Measurements from ENCODE around the gene ABLIM2.

ABLIM2 gene

DNA sequence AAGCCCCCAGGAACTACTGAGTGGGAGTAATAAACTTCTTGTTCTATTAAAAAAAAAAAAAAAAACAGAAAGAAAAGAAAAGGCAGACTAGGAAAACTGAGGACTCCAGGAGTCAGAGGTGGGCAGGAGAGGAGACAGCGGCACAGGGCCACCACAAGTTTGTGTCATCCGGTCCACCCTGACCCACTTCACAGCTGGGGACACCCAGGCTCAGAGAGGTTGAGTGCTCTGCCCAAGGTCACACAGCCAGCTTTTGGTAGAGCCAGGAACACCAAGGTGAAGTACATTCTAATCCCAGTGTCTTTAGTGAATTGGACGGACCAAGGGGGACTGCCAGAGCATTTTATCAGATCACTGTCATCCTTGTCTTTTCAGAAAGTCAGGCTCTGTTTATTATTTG lies 16.4 kb upstream of the ABLIM2 start:
- DNase-seq (ENCODE audit: low read depth): no peak

DNA sequence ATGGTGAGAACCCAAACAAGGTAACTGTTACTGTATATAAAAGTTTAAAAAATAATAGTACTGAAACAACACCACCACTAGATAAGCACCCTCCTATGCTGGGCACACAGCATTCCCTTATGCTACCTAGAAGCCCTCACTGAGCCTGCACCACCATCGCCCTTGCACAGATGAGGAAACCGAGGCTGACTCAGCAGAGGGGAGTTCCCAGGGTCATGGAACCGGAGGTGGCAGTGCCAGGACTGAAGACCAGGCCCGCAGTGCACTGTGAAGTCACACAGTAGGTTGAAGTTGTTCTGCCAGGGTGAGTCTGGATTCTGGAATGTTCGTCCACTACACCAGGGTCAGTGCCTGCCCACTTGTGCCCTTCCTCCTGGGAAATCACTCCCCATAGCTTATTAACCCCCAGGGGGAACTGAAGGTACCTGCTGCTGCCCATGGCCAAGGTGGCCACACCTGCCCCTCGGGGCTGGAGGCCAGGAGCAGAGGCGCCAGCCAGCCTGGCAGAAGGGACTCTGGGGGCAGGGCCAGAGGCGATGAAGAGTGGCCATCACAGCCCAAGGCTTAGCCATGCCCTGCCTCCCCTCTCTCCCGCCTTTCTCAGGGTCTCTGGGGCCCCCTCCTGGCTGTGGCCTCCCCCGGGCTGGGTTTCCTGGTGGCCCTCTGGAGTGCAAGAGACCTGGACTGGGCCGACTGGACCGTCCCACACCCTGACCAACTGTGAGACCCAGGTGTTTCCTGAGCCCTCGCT lies 15.1 kb upstream of the ABLIM2 start:
- no peak for DNase-seq (ENCODE audit: low read depth)

DNA sequence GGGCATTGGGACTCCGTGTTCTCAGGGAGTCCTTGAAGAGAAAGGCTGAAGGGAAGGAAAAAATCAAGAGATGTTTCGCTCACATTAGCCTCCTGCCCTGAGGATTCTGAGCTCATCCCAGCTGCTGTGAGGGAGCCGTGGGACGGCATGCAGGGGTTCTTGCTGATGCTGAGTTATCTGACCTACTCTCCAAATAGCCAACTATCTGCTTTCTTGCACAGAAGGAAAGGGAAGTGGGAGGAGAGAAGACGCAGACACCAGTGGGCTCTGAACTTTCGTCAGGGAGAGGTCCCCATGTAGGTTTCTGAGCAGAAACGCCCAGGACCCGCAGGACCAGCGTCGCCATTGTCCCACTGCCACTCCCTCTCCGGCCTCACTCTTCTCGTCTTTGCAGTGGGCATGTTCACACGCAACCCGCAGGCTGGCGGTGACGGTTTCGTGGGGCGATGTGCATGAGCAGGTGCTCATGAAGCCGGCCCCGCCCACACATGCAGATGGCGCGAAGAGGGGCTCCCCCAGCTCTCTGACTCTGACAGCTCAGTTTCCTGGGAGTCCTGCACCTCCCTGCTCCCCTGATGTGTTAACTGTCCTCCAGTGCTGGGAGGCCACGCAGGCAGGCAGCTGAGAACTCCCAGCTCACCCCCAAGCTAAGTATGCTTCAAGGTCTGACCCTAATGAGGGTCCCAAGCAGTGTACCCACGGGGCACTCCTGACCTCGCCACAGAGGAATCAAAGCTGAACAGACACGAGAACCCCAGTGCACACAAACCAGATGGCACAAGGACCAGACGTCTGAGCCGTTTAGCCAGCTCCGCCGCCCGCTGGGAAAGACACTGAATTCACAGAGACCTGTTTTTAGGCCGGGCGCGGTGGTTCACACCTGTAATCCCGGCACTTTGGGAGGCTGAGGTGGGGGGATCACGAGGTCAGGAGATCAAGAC lies 13.6 kb upstream of the ABLIM2 start:
- DNase-seq (ENCODE audit: low read depth): no peak

DNA sequence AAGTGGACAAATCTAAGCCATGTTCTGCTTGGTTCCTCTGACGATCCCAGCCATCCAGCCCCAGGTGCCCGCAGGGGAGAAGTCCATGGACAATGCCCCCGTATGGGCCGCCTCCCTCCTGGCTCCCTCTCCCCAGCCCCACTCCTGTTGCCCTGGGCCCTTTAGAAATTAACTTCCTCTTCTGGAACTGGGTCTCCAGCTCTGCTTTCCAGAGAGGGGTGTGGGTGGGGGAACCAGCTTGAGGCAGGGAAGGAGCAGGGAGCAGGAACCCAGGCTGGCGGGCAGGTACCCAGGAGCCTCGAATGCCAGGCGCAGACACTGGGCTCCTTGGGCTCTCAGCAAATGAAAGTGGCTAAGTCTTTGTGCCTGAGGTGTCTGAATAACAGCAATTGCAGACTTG lies 12.7 kb upstream of the ABLIM2 start:
- DNase-seq (ENCODE audit: low read depth): no peak

DNA sequence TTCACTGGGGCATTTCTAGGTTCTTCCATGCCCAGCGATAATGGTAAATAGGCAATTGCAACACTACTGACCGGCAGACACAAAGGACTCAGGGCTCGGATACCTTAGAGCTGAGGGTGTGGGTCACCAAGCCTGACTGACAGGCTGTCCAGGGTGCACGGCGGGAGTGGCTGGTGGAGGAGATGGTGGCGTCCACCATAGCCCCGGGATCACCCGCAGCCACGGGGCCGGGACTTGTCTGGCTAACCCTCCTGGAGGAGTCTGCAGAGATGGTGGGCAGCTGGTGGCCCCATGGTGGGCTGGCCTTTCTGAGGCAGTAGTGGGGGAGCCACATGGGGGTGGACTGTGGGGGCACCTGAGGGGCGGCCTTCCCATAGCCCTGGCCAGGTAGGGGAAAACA lies 11.7 kb upstream of the ABLIM2 start:
- no peak for DNase-seq (ENCODE audit: low read depth)

DNA sequence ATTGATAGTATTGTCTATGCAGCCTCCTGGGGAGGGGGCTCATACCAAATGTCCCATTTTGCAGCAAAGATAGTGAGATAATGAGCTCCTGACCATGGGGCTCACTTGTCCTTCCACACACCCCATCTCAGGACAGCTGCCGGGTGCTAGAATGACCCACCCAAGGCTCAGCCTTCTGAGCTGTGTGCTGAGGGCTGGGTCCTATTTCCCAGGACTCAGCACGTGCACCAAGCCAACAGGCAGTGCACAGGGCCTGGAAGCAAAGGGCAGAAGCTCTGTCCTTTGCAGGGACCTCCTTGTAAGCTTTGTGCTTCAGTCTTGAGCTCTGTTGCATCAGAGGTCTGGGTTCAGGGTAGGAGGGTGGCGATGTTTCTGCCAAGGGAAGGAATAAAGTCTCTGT lies 11.2 kb upstream of the ABLIM2 start:
- no peak for DNase-seq (ENCODE audit: low read depth)

DNA sequence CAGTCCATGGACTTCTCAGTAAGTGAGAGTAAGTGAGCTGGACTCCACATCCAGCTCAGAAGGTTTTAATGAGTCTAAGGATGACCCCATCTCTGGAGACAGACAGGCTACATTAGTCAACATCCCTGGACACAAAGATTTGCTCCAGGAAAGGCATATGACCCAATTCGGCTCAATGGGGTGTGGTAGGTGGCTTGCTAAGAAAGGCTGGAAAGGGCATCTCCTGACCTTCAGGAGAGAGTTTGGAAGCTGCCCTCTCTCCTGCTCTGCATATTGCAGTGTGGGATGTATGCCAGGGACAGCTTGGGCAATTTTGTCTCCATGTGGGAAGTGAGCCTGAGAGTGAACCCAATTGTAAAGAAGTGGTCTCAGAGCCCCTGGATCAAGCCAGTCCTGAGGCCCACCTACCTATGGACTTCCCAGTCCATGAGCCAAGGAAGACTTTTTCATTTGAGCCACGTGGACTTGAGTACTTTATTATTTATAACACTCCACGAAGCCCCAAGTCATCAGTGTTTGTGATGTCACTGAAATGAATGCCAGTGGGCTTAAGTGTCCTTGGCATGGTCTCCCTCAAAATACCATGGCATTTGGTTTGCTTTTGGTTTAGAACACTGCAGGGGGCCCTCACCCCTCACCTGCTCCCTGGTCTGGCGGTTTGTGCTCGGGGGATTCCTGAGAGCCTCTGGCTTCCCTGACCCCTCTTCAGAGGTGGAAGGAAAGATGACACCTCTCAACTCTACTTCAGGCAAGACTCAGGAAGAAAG lies 10.4 kb upstream of the ABLIM2 start:
- no peak for DNase-seq (ENCODE audit: low read depth)

DNA sequence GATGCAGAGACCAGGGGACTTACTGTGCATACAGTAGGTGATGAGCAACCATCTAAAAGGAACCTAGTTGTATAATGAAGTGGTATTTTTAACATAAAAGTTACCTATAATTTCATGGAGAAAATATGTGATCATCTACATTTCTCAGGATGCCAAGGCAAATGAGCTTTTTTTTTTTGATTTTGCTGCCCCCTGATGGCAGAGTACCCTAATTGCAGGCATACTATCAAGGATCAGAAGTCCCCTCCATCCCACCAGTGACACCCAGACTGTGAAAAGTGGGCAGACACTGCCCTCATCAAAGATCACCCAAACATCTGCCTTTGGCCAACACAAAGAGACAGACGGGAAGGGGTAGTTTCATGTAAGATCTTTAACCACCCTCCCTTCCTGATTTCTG lies 9.6 kb upstream of the ABLIM2 start:
- DNase-seq (ENCODE audit: low read depth): no peak

DNA sequence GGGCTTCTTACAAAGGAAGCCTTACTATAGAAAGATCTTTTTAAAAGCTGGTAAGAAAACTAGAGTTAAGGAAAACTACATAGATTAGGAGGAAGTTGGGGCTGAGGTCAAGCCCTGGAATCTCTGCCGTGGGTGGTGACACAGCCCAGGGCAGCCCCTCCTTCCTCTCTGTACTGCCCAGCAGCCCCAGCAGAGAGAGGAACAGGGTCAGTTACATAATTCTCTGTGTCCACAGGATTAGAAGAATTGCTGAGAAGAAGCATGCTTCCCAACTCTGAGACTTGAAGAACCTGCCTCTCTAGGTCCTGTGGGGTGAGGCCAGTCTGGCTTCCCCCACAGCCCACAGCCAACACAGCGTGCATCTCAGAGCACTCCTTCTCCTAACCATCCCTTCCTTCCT lies 9.2 kb upstream of the ABLIM2 start:
- no peak for DNase-seq (ENCODE audit: low read depth)

DNA sequence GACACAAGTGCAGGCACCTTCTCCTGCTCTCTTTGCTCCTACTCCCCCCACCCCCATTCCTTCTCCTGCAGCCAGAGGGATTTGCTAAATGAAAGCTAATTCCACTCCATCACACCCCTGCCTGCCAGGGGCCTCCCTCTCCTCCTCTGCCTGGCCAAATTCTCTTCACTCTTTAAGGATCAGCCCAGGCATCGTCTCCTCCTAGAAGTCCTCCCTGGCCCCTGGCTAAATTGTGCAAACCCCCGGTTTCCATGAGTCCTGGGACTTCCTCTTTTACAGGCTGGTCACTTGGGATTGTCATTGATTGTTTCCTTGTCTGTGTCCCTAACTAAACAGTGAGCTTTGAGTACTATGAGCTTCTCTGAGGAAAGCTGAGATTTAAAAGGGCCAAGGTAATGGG lies 8.7 kb upstream of the ABLIM2 start:
- DNase-seq (ENCODE audit: low read depth): no peak

DNA sequence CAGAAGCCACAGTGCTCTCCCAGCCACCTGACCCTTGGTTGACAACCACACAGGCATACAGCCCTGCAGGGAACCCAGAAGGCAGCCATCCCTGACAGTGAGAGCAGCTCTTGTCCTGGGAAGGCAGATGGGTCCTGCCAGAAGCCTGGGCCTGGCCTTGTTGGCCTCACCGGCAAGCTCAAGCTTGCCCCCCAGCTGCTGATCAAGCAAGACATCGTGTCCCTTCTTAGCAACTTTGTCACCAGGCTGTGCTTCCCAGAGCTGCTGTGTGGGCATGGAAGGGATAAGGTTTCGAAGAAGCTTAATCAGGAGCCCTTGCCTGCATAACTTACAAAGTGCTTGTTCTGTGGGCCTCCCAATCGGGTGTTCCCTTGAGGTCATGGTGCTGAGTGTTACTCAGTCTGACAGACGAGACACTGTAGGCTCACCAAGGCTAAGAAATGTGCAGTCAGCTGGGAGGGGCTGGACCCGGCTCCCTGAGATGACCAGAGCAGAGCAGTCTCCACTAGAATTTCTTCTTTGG lies 6.8 kb upstream of the ABLIM2 start:
- no peak for DNase-seq (ENCODE audit: low read depth)

DNA sequence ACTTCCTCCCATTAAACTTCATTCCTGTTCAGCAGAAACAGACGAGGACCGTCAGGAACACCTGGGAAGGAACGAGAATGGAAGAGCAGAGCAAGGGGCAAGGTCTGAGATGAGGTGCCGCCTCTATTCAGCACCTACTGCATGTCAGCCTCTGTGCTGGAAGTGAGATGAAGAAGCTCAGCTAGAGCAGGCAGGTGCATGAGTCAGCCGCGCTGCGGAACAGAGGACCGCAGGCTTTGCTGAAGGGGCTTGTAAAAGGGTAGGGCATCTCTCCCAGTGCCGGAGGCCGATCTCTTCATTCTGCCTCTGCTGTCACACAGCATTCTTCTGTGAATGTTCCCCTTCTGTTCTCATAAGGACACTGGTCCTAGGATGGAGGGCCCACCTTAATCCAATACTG lies 6.1 kb upstream of the ABLIM2 start:
- no peak for DNase-seq (ENCODE audit: low read depth)

DNA sequence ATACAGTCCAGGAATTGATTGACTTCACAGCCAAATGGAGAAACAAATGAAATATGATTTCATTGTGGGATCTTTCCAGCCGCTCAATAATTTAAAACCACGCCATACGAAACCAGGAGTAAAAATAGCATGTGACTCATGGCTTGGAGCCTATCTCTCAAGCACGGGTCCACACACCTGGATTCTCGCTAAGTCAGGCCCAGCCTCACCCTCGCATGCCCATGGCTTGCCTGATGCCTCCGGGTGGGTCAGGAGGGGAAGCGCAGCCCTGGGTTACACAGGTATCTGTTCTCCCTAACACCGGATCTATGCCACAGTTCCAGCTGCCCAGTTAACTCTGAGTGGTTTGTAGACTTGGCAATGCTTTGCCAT lies 5.6 kb upstream of the ABLIM2 start:
- DNase-seq (ENCODE audit: low read depth): no peak

DNA sequence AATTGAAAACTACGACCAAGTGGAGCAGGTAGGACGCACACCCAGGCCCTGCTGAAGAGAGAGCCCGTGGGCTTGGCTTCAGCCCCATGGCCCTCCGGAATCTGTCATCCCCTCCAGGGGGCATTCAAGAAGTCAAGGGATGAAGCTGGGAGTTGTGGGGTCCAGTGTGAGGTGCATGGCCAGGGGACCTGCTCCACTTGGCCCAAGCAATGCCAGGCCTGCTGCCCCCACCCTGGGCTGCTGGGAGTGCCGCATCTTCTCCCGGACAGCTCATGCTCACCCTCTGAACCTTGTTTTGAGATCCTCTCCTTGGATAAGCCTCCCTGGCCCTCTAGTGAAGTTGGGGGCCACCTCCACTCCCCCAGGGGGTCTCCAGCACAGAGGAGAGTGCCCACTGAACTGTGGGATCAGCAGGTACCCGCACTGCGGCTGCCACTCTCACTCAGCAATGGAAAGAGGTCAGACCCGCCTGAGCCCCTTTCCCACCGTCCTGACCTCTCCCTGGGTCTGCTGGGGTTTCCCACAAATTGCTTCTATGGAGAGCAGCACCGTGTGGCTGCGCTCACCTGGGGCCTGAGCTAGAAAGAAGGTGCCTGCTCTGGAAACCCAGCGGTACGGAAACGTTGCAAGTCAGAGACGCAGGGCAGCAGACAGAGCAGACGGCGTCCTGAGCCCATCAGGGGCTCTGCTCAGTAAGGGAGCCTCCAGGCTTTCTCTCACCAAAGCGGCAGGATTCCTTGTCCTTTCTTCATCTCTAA lies 5.0 kb upstream of the ABLIM2 start:
- no peak for DNase-seq (ENCODE audit: low read depth)

DNA sequence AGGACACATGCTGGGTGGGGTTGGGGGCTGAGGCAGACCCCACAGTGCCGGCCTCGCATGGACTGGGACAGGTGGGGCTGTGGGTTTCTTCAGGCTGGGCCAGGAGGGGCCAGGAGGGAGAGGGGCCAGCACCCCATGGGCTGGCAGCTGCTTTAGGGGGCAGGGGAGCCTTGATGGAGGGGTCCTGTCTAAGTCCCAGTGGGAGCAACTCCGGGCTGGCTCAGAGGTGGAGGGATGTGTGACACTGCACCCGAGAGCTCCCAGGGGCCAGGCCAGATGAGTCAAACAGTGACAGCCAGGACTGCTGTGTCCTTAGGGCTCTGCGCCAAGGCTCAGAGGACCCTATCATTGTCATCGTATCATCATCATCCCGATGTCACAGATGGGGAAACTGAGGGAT lies 4.4 kb upstream of the ABLIM2 start:
- DNase-seq (ENCODE audit: low read depth): no peak

DNA sequence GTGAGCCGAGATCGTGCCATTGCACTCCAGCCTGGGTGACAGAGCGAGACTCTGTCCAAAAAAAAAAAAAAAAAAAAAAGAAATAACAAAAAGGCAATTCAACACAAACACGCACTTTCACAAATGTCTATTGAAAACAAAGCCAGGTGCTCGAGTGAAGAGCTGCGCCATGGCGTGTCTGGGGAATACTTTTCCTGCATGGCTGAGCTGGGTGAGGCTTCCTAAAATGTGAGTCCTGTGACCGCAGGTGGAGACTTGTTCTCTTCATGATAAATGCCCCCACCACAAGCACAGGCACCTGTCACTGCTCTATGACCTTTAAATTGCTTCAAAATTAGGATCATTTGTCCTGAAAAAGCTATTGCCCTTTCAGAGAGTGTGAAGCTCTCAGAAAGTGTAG lies 4.0 kb upstream of the ABLIM2 start:
- DNase-seq (ENCODE audit: low read depth): no peak

DNA sequence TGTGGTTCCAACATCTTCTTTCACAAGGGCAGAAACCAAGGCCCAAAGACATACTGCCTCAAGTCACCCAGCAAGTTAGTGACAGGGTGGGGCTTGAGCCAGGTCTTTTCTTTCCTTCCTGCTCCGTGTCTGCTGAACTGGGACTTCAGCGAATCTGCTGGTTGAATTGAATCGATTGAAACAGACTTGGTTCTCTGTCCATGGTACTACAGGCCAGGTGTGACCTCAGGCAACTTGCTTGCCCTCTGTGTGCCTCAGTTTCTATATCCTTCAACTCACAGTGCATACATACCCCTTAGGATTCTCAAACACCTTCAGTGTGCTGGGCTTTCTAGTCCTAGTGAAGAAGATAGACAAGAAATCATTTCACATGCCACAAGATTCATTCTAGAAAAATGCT lies 2.0 kb upstream of the ABLIM2 start:
- DNase-seq (ENCODE audit: low read depth): no peak

DNA sequence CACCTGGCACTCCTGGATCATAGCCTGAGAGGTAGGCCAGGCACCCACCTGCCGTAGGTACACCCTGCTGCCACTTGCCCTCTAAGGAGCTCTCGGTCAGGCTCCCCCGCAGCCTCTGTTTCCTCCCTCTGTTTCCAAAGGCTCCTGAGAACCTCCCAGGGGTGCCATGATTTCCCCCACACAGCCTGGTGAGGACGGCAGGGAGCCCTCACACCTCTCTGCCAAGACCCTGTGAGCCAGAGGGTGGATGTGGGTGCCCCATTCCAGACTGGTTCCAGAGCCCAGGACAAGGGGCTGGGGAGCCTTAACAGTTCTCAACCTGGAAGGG lies 1.6 kb upstream of the ABLIM2 start:
- no peak for DNase-seq (ENCODE audit: low read depth)

DNA sequence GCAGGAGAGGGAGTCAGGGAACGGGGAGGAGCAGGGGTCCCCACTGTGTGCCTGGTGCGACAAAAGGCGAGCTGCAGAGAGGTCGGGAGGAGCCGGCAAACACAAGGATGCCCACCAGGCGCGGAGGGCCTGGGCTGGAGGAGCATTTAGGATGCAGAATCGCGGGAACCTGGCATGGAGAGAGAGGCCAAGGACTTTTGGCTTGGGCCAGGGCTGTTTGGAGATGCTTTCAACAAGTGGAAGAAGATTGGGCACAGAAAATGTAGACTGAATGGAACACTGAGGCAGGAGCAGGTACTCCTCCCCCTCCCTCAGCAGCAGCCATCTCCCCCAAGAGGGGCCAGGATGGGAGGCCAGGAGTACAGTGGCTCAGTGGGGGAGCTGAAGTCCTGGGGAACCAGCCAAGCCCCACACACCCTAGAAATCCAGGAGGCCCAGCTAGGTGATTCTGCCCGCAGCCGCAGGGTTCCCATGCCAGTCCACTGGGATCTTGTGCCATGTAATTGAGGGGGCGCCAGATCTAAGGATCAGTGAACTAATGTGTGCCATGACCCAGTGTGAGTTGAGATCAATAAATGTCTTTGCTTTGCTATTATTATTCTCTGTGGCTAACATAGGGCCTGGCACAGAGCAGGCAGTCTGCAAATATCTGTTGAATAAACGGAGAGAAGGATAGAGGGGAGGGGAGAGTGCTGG lies 1.1 kb upstream of the ABLIM2 start:
- DNase-seq (ENCODE audit: low read depth): no peak

DNA sequence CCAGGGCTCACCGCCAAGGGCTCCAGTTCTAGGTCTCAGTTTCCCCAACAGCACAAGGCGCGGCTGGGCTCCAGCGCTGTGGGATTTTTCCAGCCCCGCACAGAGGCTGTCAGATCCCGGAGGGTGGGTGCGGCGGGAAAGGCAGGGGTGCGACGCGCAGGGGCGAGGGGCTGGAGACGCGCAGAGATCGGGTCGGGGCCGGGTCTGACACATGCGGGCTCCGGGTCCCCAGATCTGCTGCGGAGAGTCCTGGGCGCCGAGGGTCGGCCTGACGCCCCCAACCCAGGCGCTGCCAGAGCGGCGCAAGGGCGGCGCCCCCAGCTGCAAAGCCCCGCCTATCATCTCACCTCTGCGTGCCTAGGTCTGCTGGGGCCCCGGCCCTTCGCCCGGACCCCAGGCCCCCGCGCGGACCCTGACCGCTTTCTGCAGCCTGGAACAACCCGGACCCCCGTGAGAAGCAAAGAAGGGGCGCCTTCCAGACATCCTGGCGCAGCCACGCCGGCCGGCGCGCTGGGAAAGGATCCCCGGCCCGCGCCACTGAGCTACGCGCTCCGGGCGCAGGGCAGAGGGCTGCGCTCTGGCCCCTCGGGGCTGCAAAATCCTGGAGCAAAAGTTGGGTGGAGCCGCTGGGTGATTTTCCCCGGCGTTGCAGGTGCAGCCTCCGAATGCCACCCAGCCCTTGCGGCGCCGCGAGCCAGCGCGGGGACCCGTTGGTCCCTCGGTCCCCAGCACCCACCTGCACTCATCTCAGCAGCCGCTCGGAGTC lies 486 bp downstream of the ABLIM2 start:
- no peak for DNase-seq (ENCODE audit: low read depth)

DNA sequence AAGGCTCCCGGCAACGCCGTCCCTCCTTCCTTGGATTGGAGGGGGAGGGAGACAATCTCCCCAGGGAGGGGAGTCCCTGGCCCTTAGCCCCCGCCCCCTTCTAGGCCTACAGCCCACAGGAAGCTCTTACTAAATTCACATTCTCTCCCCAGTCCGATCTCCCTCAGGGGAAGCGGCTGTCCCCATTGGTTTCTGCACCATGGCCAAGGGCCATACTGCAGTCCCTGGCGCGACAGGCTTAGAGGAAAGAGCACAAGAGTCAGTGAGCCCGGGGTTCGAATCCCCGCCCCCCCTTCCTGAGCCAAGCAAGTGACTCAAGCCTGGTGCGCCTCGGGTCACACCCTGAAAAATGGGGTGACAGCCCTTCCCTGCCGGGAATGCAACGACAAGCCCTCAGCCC lies 1.1 kb downstream of the ABLIM2 start:
- no peak for DNase-seq (ENCODE audit: low read depth)

Measured in fibroblast of gingiva (primary cell).